ENCODE measurements around the gene B4GALT1. TPM values are rescaled to one million over a fixed set of nuclear protein-coding genes. Genes with fewer than 3 reads are reported as not detected.

The B4GALT1 gene
- total RNA-seq, 1 donor from 2014 or later, result 100 TPM

DNA sequence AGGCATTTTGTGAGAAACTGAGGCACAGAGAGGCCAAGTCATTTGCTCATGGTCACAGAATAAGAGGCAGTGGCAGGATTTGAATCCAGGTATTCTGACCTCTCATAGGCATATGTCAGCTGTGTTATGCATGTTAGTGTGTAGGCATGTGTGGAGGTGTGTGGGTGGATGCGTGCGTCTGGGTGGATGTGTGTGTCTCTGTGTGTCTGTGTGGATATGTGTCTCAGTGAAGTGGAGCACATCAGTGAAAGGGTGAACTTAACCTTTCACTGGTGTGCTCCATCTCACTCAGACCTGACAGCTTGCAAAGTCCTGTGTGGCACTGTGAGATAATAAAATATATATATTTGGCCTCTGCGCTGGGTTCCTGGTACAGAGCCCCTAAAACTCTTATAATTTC lies 58.7 kb downstream of the B4GALT1 start:
- Histone ChIP-seq H3K4me3 (no peak overlapping the region), H3K4me1 (peaks cover 11 to 21% of the 10 kb centered on the region in 2 donors), H3K36me3 (peaks cover 28% of the 10 kb centered on the region in 2 donors), H3K9me3 (no peaks in the 10 kb centered on the region), H3K27ac (peak overlapping the region; percentile 91 to 94), H3K27me3 (no peaks in the 10 kb centered on the region)
- TF ChIP-seq, protein P1, sequence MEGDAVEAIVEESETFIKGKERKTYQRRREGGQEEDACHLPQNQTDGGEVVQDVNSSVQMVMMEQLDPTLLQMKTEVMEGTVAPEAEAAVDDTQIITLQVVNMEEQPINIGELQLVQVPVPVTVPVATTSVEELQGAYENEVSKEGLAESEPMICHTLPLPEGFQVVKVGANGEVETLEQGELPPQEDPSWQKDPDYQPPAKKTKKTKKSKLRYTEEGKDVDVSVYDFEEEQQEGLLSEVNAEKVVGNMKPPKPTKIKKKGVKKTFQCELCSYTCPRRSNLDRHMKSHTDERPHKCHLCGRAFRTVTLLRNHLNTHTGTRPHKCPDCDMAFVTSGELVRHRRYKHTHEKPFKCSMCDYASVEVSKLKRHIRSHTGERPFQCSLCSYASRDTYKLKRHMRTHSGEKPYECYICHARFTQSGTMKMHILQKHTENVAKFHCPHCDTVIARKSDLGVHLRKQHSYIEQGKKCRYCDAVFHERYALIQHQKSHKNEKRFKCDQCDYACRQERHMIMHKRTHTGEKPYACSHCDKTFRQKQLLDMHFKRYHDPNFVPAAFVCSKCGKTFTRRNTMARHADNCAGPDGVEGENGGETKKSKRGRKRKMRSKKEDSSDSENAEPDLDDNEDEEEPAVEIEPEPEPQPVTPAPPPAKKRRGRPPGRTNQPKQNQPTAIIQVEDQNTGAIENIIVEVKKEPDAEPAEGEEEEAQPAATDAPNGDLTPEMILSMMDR (IDR thresholded peaks at IDR 0.05), result no peak
- no peak for DNase-seq (ENCODE audit: low spot score in 2 of 2)
- intact Hi-C loops (cut with DNase I), result no loop called here

GRCh38 chr9:33107762-33108161 lies 59.4 kb downstream of the B4GALT1 start:
- H3K4me3 ChIP-seq, result no peak overlapping the region
- H3K27ac ChIP-seq, result peak overlapping the region; percentile 91 to 94
- intact Hi-C loops (cut with DNase I), result no loop called here
- peaks cover 11 to 21% of the 10 kb centered on the region in 2 donors for H3K4me1 ChIP-seq
- peaks cover 21% of the 10 kb centered on the region in 2 donors for H3K36me3 ChIP-seq
- H3K27me3 ChIP-seq, result no peaks in the 10 kb centered on the region
- no peaks in the 10 kb centered on the region for H3K9me3 ChIP-seq
- DNase-seq (ENCODE audit: low spot score in 2 of 2), result no peak
- TF ChIP-seq, protein P1 (IDR thresholded peaks at IDR 0.05), result no peak

DNA sequence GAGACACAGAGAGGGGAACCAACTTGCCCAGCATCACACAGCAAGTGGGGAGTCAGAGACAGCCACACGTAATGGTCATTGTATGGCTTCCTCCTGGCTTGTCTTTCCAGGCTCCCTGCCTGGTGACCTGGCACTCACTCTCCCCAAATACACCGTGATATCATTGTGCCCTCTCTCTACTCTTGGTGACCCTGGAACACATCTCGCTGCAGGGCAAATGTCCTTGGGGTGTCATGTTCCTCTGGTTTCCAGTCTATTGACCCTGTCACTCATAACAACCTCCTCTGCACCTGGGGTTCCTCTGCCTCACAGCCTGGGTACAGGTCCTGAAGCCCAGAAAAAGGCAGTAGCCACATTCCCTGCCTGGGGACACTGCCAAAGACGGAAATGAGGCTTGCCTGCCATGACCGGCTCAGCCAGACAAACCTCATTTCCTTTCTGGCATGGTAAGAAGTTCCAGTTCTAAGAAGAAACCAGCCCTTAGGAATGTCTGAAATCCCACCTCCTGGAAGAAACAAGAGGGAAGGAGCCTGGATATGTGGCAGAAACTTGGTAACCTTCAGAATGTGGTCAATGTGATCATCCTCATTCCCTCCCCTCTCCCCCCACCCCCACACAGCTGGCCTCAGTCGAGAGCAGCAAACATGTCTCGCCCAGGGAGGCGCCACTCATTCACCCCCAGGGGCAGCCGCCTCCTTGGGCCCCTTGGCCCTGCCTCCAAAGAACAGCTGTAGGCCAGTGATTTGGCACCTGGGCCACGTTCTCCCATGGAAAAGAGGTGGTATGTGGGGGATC lies 60.1 kb downstream of the B4GALT1 start:
- intact Hi-C loops (cut with DNase I), result no loop called here
- peak in 1 of 2 donors; percentile 77 for DNase-seq (ENCODE audit: low spot score in 2 of 2)

DNA sequence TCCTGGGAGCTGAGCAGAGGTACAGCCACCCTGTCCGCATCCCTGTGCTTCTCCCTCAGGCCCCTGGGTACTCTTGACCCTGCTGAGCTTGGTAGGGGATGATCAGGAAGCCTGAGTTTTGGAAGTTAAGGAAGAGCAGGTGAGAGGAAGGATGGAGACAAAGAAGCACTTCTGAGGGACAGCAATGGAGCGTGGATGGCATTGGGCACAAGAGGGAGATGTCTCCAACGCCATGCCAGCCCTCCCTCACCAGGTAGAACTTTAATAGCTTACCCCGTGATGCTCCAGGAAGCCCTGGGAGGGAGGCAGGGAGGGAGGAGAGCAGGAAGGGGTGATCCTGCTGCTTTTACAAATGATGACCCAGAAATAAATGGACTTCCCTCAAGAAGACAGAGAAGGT lies 60.8 kb downstream of the B4GALT1 start:
- TF ChIP-seq, protein P1 (IDR thresholded peaks at IDR 0.05), result no peak
- intact Hi-C loops (cut with DNase I), result no loop called here
- H3K27ac ChIP-seq, result peak overlapping the region; percentile 91 to 94

More for the DNA sequence above, 60.1 kb downstream of the B4GALT1 start:
- Histone ChIP-seq H3K4me3 (peak overlapping the region in 1 of 2 donors; percentile 5), H3K4me1 (peaks cover 11 to 21% of the 10 kb centered on the region in 2 donors), H3K9me3 (no peaks in the 10 kb centered on the region), H3K27ac (peak overlapping the region; percentile 91 to 94), H3K27me3 (no peaks in the 10 kb centered on the region), H3K36me3 (peaks cover 13 to 15% of the 10 kb centered on the region in 2 donors)
- TF ChIP-seq, protein P1 (IDR thresholded peaks at IDR 0.05), result no peak

GRCh38 chr9:33105959-33106358 lies 61.2 kb downstream of the B4GALT1 start:
- Histone ChIP-seq H3K4me1 (peaks cover 11 to 29% of the 10 kb centered on the region in 2 donors), H3K9me3 (no peaks in the 10 kb centered on the region), H3K27me3 (no peaks in the 10 kb centered on the region), H3K27ac (peak overlapping the region; percentile 91 to 94), H3K4me3 (no peak overlapping the region), H3K36me3 (peaks cover 3 to 4% of the 10 kb centered on the region in 2 donors)
- no peak for DNase-seq (ENCODE audit: low spot score in 2 of 2)
- intact Hi-C loops (cut with DNase I), result no loop called here
- TF ChIP-seq, protein P1 (IDR thresholded peaks at IDR 0.05), result no peak

More for the DNA sequence above, 60.8 kb downstream of the B4GALT1 start:
- peaks cover 11 to 25% of the 10 kb centered on the region in 2 donors for H3K4me1 ChIP-seq
- no peak for DNase-seq (ENCODE audit: low spot score in 2 of 2)
- H3K4me3 ChIP-seq, result no peak overlapping the region
- H3K27me3 ChIP-seq, result no peaks in the 10 kb centered on the region
- H3K36me3 ChIP-seq, result peaks cover 7 to 8% of the 10 kb centered on the region in 2 donors
- no peaks in the 10 kb centered on the region for H3K9me3 ChIP-seq

Data from ascending aorta (tissue), 2 donors.